HepG2 (cell line): ENCODE results near the gene NAIF1. TPM values are rescaled to one million over a fixed set of nuclear protein-coding genes. Genes with fewer than 3 reads are reported as not detected.

ENCODE experiments used
- CBX1 ChIP-seq: IDR thresholded peaks from one replicate; pipeline ENCODE4 v1.6.1; 2016; ENCODE audit warnings: antibody characterized with exemption, low read depth
- CREM ChIP-seq, 2 experiments: sonication (generic) in 1 of 2; formaldehyde crosslinking in 1 of 2; IDR thresholded peaks; 2 replicates each; pipeline versions ENCODE4 v1.4.0 to v1.6.1; 2016 to 2020; ENCODE audit warnings: antibody characterized with exemption in 1 of 2, mild to moderate bottlenecking in 1 of 2, missing genetic modification reagents in 1 of 2
- FOXK1 ChIP-seq: sonication (generic); formaldehyde crosslinking; IDR thresholded peaks from 2 replicates; pipeline ENCODE4 v1.4.0; 2020; ENCODE audit warnings: low read depth, missing genetic modification reagents, borderline replicate concordance
- KDM3A ChIP-seq: IDR thresholded peaks from 2 replicates; pipeline ENCODE4 v1.6.1; 2018; ENCODE audit warnings: low read depth, missing compliant biosample characterization
- SMAD9 ChIP-seq: sonication (generic); formaldehyde crosslinking; IDR thresholded peaks from 2 replicates; pipeline ENCODE4 v1.5.1; 2020; ENCODE audit warnings: mild to moderate bottlenecking, missing genetic modification reagents
- TBX2 ChIP-seq: sonication (generic); formaldehyde crosslinking; IDR thresholded peaks from 2 replicates; pipeline ENCODE4 v1.5.0; 2020; ENCODE audit warnings: missing genetic modification reagents, mild to moderate bottlenecking, borderline replicate concordance
- ZNF121 ChIP-seq: sonication (generic); formaldehyde crosslinking; IDR thresholded peaks from 2 replicates; pipeline ENCODE4 v1.5.0; 2020; ENCODE audit warnings: mild to moderate bottlenecking, missing genetic modification reagents
- ZNF274 ChIP-seq: sonication (generic); formaldehyde crosslinking; IDR thresholded peaks from 2 replicates; pipeline ENCODE4 v1.5.1; 2020; ENCODE audit warnings: mild to moderate bottlenecking, missing genetic modification reagents
- ZNF33B ChIP-seq: sonication (generic); formaldehyde crosslinking; IDR thresholded peaks from 2 replicates; pipeline ENCODE4 v1.5.1; 2020; ENCODE audit warnings: mild to moderate bottlenecking, missing genetic modification reagents
- ZNF557 ChIP-seq: sonication (generic); formaldehyde crosslinking; IDR thresholded peaks from 2 replicates; pipeline ENCODE4 v1.4.0; 2020; ENCODE audit warnings: missing genetic modification reagents
- ZNF782 ChIP-seq: sonication (generic); formaldehyde crosslinking; IDR thresholded peaks from 2 replicates; pipeline ENCODE4 v1.4.0; 2020; ENCODE audit warnings: missing genetic modification reagents, mild to moderate bottlenecking, borderline replicate concordance
- polyA plus RNA-seq, 8 experiments: library from polyadenylated mRNA; depleted of rRNA in 3 of 8; stranded (reverse) in 7 of 8; unstranded in 1 of 8; fragments of >200 nt; fragmentation: Illumina TruSeq in 4 of 8; extraction: Trizol in 4 of 8; gene quantifications; 2 replicates each; pipeline versions ENCODE4 v1.2.1 to v1.2.3, GENCODE V29; 2011 to 2016; ENCODE audit warnings: low read depth in 4 of 8, missing spikeins in 1 of 8, mixed read lengths in 1 of 8; ENCODE audit not compliant: insufficient read depth in 1 of 8
- total RNA-seq, 5 experiments: library from RNA; depleted of rRNA; stranded (reverse); fragments of >200 nt; fragmentation: Illumina TruSeq; extraction: Trizol; gene quantifications; 2 replicates each; pipeline ENCODE4 v1.2.3, GENCODE V29; 2016; ENCODE audit warnings: low read depth in 1 of 5
- TF ChIP-seq, protein P1 (sequence below): sonication (generic); formaldehyde crosslinking; IDR thresholded peaks from 2 replicates; pipeline ENCODE4 v1.4.0; 2020; ENCODE audit warnings: mild to moderate bottlenecking, missing genetic modification reagents
- TF ChIP-seq, protein P2 (sequence below): sonication (generic); formaldehyde crosslinking; IDR thresholded peaks from 2 replicates; pipeline ENCODE4 v1.8.1; 2023; ENCODE audit warnings: missing genetic modification reagents, inconsistent platforms, borderline replicate concordance
- TF ChIP-seq, protein P3 (sequence below): sonication (generic); formaldehyde crosslinking; IDR thresholded peaks from 2 replicates; pipeline ENCODE4 v1.4.0; 2020; ENCODE audit warnings: missing genetic modification reagents
- TF ChIP-seq, protein P4 (sequence below): sonication (generic); formaldehyde crosslinking; IDR thresholded peaks from 2 replicates; pipeline ENCODE4 v1.8.0; 2022; ENCODE audit warnings: mild to moderate bottlenecking, missing genetic modification reagents, moderate library complexity
- TF ChIP-seq, protein P5 (sequence below): sonication (generic); formaldehyde crosslinking; IDR thresholded peaks from 2 replicates; pipeline ENCODE4 v1.5.0; 2020; ENCODE audit warnings: mild to moderate bottlenecking, missing genetic modification reagents

NAIF1 gene
- total and polyA plus RNA-seq, 2 of the 13 experiments (the other 11 are each of a cell fraction or from before 2014, with no cell fraction given) = 6.0 to 6.9 TPM

DNA sequence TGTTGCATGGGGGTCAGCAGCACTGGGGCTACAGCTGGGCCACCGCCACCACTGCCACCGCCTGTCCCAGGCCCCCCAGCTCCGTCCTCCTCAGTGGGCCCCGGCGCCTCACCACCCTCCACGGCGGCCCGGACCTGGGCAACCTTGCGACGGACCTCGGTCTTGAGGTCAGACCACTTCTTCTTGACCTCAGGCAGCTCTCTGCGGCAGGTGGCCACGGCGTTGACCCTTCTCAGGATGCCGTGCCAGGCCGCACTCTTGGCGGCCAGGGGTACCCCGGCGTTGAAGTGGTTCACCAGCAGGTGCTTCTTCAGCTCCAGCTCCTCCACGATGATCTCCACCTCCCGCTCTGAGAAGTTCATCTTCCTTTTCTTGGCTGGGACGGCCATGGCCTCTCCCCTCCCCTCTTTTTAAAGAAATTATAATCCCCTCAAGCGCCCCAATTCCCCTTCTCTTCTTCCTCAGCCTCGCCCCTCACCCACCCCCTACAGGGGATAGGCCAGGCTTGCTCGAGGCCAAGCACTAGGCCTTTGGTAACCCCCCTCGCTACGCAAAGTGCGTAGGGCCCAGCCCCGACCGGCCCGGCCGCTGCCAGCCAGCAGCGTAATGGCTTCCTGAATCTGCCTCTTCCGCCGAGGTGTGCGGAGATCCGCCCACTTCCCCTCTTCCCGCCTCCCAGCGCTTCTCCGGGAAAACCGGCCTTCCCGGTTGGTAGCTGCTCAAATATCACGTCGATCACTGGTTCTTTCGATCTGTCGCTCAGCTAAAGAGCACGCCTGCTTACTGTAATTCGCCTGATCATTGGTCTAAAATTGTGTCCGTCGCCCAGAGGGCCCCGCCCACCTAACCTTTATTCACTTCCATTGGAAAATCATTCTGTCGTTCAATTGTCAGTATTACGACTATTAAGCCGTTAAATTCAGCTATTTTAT, at the start of gene NAIF1 (continued):
- TF ChIP-seq, protein P1, sequence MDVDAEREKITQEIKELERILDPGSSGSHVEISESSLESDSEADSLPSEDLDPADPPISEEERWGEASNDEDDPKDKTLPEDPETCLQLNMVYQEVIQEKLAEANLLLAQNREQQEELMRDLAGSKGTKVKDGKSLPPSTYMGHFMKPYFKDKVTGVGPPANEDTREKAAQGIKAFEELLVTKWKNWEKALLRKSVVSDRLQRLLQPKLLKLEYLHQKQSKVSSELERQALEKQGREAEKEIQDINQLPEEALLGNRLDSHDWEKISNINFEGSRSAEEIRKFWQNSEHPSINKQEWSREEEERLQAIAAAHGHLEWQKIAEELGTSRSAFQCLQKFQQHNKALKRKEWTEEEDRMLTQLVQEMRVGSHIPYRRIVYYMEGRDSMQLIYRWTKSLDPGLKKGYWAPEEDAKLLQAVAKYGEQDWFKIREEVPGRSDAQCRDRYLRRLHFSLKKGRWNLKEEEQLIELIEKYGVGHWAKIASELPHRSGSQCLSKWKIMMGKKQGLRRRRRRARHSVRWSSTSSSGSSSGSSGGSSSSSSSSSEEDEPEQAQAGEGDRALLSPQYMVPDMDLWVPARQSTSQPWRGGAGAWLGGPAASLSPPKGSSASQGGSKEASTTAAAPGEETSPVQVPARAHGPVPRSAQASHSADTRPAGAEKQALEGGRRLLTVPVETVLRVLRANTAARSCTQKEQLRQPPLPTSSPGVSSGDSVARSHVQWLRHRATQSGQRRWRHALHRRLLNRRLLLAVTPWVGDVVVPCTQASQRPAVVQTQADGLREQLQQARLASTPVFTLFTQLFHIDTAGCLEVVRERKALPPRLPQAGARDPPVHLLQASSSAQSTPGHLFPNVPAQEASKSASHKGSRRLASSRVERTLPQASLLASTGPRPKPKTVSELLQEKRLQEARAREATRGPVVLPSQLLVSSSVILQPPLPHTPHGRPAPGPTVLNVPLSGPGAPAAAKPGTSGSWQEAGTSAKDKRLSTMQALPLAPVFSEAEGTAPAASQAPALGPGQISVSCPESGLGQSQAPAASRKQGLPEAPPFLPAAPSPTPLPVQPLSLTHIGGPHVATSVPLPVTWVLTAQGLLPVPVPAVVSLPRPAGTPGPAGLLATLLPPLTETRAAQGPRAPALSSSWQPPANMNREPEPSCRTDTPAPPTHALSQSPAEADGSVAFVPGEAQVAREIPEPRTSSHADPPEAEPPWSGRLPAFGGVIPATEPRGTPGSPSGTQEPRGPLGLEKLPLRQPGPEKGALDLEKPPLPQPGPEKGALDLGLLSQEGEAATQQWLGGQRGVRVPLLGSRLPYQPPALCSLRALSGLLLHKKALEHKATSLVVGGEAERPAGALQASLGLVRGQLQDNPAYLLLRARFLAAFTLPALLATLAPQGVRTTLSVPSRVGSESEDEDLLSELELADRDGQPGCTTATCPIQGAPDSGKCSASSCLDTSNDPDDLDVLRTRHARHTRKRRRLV (CRISPR knock-in tag) = 0 out of 2 replicates have a peak, but pooled peaks have one; percentile 27
- TF ChIP-seq FOXK1 (CRISPR knock-in tag) (peak; percentile 40; the same call in 1 of the 2 replicates), SMAD9 (CRISPR knock-in tag) (no peak), KDM3A (CRISPR knock-in tag) (peak; percentile 16; the same call in 1 of the 2 replicates), CBX1 (no peak), CREM (IDR thresholded peaks at IDR 0.05) (peak; percentile 72), CREM (CRISPR knock-in tag; IDR thresholded peaks at IDR 0.05) (no peak), ZNF274 (CRISPR knock-in tag) (0 out of 2 replicates have a peak, but pooled peaks have one; percentile 21), ZNF121 (CRISPR knock-in tag) (no peak), TBX2 (CRISPR knock-in tag) (no peak), ZNF782 (CRISPR knock-in tag) (no peak), ZNF557 (CRISPR knock-in tag) (no peak), ZNF33B (CRISPR knock-in tag) (no peak; the same call in 1 of the 2 replicates)
- TF ChIP-seq, protein P2, sequence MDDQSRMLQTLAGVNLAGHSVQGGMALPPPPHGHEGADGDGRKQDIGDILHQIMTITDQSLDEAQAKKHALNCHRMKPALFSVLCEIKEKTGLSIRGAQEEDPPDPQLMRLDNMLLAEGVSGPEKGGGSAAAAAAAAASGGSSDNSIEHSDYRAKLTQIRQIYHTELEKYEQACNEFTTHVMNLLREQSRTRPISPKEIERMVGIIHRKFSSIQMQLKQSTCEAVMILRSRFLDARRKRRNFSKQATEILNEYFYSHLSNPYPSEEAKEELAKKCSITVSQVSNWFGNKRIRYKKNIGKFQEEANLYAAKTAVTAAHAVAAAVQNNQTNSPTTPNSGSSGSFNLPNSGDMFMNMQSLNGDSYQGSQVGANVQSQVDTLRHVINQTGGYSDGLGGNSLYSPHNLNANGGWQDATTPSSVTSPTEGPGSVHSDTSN = peak; percentile 97; the same call in 1 of the 2 replicates
- TF ChIP-seq, protein P3, sequence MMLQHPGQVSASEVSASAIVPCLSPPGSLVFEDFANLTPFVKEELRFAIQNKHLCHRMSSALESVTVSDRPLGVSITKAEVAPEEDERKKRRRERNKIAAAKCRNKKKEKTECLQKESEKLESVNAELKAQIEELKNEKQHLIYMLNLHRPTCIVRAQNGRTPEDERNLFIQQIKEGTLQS (CRISPR knock-in tag) = no peak; the same call in 1 of the 2 replicates
- TF ChIP-seq, protein P4, sequence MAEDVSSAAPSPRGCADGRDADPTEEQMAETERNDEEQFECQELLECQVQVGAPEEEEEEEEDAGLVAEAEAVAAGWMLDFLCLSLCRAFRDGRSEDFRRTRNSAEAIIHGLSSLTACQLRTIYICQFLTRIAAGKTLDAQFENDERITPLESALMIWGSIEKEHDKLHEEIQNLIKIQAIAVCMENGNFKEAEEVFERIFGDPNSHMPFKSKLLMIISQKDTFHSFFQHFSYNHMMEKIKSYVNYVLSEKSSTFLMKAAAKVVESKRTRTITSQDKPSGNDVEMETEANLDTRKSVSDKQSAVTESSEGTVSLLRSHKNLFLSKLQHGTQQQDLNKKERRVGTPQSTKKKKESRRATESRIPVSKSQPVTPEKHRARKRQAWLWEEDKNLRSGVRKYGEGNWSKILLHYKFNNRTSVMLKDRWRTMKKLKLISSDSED (CRISPR knock-in tag) = no peak
- TF ChIP-seq, protein P5, sequence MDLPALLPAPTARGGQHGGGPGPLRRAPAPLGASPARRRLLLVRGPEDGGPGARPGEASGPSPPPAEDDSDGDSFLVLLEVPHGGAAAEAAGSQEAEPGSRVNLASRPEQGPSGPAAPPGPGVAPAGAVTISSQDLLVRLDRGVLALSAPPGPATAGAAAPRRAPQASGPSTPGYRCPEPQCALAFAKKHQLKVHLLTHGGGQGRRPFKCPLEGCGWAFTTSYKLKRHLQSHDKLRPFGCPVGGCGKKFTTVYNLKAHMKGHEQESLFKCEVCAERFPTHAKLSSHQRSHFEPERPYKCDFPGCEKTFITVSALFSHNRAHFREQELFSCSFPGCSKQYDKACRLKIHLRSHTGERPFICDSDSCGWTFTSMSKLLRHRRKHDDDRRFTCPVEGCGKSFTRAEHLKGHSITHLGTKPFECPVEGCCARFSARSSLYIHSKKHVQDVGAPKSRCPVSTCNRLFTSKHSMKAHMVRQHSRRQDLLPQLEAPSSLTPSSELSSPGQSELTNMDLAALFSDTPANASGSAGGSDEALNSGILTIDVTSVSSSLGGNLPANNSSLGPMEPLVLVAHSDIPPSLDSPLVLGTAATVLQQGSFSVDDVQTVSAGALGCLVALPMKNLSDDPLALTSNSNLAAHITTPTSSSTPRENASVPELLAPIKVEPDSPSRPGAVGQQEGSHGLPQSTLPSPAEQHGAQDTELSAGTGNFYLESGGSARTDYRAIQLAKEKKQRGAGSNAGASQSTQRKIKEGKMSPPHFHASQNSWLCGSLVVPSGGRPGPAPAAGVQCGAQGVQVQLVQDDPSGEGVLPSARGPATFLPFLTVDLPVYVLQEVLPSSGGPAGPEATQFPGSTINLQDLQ (CRISPR knock-in tag) = no peak
